Kidney epithelial cell (primary cell): ENCODE data around the gene STAT6. TPM values are rescaled to one million over a fixed set of nuclear protein-coding genes. Genes with fewer than 3 reads are reported as not detected.

ENCODE experiments used
- DNase-seq: peaks from one replicate; pipeline ENCODE4 v3.0.0-alpha.2; 2010; ENCODE audit warnings: low read depth
- H3K27me3 ChIP-seq: 2 replicates; pipeline ENCODE4 v1.6.0; 2011; ENCODE audit warnings: low read length; ENCODE audit not compliant: control insufficient read depth, insufficient read depth
- H3K36me3 ChIP-seq: 2 replicates; pipeline ENCODE4 v1.5.1; 2011; ENCODE audit warnings: low read length; ENCODE audit not compliant: control insufficient read depth, insufficient read depth
- H3K4me3 ChIP-seq: 2 replicates; pipeline ENCODE4 v1.5.1; 2011; ENCODE audit warnings: low read depth, mild to moderate bottlenecking, control low read depth, low read length
- total RNA-seq: library from RNA; depleted of rRNA; stranded (reverse); fragments of >200 nt; gene quantifications from 2 replicates; pipeline ENCODE4 v1.2.3, GENCODE V29; 2015
- TF ChIP-seq, protein P1 (sequence below): IDR thresholded peaks from 2 replicates; pipeline ENCODE4 v1.5.1; 2011; ENCODE audit warnings: mild to moderate bottlenecking, moderate library complexity, low read length, control low read depth, inconsistent platforms; ENCODE audit not compliant: insufficient read depth, poor library complexity, severe bottlenecking

The STAT6 gene
- total RNA-seq, 1 donor from 2014 or later, result 67.8 TPM

DNA sequence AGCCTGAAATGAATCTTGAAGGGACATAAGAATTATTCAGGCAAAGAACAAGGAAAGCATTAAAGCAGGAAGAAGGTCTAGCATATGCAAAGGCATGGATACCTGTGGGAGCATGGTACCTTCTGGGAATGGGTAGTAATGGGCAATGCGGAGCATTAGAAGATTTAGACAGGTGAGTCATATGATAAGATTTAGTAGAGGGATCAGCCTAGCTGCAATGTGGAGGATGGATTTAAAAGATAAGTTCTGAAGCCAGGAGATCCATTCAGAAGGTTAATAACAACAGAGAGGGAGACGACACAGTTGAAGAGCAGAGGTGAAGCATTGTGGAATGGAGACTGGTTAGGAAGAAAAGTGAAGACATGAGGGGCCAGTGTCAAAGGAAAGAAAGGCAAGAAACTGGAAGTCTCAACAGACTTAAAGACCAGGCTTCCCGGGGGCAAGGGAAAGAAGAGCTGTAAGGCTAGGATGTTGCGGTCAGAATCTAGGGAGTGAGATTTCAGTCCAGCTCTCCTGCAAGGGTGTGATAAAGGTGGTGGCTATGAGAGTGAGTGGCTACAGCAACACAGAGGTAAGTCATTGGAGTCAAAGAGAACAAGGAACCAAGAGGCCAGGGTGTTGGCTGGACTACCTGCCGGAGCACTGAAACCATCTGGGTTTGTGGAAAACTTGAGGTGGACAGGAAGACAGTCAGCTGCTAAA is 5.6 kb upstream of the STAT6 start:
- DNase-seq, result no peak
- TF ChIP-seq, protein P1, sequence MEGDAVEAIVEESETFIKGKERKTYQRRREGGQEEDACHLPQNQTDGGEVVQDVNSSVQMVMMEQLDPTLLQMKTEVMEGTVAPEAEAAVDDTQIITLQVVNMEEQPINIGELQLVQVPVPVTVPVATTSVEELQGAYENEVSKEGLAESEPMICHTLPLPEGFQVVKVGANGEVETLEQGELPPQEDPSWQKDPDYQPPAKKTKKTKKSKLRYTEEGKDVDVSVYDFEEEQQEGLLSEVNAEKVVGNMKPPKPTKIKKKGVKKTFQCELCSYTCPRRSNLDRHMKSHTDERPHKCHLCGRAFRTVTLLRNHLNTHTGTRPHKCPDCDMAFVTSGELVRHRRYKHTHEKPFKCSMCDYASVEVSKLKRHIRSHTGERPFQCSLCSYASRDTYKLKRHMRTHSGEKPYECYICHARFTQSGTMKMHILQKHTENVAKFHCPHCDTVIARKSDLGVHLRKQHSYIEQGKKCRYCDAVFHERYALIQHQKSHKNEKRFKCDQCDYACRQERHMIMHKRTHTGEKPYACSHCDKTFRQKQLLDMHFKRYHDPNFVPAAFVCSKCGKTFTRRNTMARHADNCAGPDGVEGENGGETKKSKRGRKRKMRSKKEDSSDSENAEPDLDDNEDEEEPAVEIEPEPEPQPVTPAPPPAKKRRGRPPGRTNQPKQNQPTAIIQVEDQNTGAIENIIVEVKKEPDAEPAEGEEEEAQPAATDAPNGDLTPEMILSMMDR, result no peak
- Histone ChIP-seq H3K4me3 (no peak overlapping the region), H3K27me3 (no peaks in the 10 kb centered on the region), H3K36me3 (no peaks in the 10 kb centered on the region)

DNA sequence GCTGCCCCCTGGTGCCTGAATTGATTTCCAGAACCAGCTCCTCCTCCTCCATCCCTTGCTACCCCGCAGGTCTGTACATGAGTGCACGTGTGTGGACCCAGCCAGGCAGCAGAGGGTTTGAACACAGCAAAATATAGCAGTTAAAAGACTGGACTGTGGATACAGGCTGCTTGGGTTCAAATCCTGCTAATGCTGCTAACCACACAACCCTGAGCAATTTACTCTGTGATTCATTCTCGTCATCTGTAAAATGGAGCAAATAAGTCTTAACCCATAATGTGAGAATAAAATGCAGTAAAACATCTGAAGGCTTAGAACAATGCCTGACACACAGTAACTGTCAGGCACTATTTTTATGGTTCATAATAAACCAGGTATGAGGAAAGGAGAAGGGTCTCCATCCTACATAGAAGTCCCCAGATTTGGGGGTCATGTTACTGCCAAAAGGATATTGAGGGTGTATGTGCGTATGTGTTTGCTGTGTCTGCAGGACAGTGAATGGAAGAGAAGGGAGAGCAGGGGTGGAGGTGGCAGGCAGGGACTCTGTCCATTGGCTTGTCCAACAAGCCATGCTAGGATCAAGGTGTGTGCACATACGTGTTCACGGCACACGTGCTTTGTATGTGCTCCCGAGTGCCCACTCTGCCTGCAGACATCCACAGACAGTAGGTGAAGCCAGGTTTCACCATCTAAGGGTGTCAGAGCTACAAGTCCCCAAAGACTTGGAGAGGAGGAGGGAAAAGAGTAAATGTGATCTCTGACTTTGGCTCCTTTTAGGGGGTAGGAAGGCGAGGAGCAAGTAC is 1.5 kb upstream of the STAT6 start:
- Histone ChIP-seq H3K27me3 (no peaks in the 10 kb centered on the region), H3K36me3 (no peaks in the 10 kb centered on the region), H3K4me3 (no peak overlapping the region)
- TF ChIP-seq, protein P1, result peak; percentile 76
- no peak for DNase-seq

DNA sequence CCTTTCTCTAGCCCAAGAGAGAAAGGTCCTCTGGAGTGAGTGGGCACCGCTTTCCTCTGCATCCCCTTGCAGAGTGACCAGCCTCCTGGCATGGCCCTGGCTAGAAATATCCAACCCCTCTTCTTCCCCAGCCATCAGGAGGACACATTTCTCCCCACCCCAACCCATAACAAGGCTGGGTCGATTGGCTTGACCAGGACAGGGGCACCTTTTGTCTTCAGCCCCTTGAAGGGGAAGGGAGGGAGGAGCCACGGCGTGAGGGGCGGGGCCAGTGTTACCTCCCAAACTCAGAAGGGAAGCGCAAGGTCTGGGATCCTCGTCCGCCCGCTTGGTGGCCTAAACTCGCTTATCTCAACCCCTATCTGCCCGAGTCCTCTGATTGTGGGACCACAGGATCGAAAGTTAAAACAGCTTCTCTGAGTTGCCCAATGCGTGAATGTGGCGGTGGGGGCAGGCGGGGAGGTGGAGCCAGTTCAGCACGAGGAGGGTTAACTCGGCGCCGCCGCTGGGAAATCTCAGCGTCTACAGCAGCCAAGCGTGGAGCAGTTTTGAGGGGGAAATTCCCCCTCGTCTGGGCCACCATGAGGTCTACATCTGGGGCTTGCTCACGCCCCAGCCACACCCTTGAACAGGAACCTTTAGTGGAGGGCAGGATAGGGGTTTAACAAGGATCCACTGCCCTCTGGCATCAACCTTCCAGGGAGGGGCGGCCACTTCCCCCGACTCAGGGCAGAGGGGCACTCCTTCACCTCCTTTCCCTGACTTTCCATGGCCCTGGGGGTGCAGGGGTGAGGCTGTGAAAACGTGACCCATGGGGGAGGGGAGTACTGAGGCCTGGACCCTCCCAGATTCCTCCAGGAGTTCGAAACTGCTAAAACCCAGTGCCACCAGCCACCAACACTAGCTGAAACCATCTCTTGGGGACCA is 795 bp downstream of the STAT6 start:
- H3K4me3 ChIP-seq, result peak overlapping the region; percentile 69
- H3K36me3 ChIP-seq, result peaks cover 1% of the 10 kb centered on the region
- no peaks in the 10 kb centered on the region for H3K27me3 ChIP-seq
- TF ChIP-seq, protein P1, result no peak
- no peak for DNase-seq

DNA sequence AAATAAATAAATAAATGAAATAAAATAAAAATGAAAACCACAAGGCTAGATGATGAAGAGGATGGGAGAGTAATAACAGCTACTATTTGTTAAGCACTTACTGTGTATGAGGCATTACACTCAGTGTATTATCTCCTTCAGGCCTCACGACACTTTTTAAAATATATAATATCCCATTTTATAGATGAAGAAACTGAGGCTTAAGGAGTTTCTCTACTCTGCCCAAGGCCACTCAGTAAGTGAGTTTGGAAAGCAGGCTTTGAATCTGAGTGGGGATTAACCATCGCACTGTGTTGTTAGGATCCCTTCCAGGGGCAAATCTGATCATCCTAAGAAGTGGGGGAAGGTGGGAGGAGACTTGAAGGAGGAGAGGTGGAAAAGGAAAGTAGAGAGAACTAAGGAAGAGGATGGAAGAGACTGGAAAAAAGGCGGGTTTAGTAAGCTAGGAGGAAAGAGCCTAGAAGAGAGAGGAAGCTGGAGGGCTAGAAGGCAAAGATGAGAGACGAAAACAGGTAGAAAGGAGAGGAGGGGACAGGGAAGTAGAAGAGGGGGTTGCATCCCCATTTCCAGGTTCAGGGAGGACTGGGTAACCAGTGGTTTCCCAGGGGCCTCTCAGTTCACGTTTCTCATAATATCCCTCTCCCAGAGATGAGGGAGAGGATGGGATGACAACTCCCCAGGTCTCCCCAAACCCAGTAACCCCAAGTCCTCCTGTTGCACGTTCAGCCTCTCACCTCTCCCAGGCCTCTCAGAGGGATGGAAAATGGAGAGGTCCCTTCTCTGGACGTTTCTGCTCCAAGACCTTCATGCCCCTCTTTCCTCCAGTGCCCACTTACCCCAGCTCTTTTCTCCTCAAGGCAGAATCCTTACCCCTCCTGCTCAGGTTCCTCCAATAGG is 1.7 kb downstream of the STAT6 start:
- no peak for DNase-seq
- peaks cover 1% of the 10 kb centered on the region for H3K36me3 ChIP-seq
- TF ChIP-seq, protein P1, result no peak
- H3K27me3 ChIP-seq, result no peaks in the 10 kb centered on the region
- peak overlapping the region; percentile 69 for H3K4me3 ChIP-seq
